AG09319 (cell line): ENCODE results near the gene RPL41.

Experiments used
- DNase-seq: peaks from one replicate; pipeline ENCODE4 v3.0.0-alpha.2; 2010; ENCODE audit warnings: low read depth; ENCODE audit errors: extremely low read depth
- TF ChIP-seq, protein P1 (sequence below): IDR thresholded peaks from 2 replicates; pipeline ENCODE4 v1.5.1; 2011; ENCODE audit warnings: low read depth, mild to moderate bottlenecking, inconsistent platforms, low read length, moderate library complexity

Gene RPL41

DNA sequence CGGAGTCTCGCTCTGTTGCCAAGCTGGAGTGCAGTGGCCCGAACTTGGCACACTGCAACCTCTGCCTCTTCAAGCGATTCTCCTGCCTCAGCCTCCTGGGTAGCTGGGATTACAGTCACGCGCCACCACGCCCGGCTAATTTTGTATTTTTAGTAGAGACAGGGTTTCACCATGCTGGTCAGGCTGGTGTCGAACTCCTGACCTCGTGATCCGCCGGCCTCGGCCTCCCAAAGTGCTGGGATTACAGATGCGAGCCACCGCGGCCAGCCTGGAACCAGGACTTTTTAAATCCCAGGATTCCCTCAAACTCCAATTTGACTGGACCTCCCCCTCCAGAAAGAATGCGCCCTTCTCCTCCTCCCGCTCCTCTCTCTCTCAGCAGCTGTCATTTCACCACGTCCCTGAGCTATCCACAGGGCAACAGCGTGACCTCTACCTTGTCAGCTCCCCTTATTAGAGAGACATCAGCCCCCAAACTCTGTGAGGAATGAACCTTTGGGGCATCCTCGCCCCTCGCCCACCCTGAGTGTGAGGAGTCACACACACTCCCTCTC, 13.6 kb downstream of the RPL41 start:
- no peak for DNase-seq
- TF ChIP-seq, protein P1, sequence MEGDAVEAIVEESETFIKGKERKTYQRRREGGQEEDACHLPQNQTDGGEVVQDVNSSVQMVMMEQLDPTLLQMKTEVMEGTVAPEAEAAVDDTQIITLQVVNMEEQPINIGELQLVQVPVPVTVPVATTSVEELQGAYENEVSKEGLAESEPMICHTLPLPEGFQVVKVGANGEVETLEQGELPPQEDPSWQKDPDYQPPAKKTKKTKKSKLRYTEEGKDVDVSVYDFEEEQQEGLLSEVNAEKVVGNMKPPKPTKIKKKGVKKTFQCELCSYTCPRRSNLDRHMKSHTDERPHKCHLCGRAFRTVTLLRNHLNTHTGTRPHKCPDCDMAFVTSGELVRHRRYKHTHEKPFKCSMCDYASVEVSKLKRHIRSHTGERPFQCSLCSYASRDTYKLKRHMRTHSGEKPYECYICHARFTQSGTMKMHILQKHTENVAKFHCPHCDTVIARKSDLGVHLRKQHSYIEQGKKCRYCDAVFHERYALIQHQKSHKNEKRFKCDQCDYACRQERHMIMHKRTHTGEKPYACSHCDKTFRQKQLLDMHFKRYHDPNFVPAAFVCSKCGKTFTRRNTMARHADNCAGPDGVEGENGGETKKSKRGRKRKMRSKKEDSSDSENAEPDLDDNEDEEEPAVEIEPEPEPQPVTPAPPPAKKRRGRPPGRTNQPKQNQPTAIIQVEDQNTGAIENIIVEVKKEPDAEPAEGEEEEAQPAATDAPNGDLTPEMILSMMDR: no peak

DNA sequence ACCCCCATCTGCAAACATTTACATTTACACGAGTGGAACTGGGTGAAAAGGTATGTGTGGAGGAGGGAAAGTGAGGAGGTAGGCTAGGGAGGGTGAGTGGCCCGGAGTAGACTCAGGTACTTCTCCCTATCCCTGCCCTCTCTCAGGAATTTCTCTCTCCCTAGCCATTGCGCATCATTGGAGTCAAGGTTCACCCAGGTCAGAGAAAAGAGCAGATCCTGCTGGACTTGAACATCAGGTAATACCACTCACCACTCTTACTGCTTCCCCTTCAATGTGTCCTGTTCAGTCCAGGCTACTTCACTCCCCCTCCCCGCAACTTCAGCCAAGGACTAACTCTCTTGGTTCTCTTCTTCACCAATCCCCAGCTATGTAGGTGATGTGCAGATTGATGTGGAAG, 14.4 kb downstream of the RPL41 start:
- DNase-seq: no peak
- TF ChIP-seq, protein P1: no peak

DNA sequence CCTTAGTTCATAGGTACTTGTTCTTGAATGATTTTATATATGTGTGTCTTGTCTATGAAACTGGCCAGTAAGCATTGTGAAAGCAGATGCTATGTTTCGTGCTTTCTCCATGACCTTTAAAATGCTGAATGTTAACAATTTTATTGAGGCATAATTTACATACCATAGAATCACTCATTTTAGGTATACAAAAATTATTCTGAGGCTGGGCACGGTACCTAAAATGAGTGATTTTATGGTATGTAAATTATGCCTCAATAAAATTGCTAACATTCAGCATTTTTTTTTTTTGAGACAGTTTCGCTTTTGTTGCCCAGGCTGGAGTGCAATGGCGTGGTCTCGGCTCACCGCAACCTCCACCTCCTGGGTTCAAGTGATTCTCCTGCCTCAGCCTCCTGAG, 18.5 kb downstream of the RPL41 start:
- no peak for DNase-seq
- TF ChIP-seq, protein P1: no peak

DNA sequence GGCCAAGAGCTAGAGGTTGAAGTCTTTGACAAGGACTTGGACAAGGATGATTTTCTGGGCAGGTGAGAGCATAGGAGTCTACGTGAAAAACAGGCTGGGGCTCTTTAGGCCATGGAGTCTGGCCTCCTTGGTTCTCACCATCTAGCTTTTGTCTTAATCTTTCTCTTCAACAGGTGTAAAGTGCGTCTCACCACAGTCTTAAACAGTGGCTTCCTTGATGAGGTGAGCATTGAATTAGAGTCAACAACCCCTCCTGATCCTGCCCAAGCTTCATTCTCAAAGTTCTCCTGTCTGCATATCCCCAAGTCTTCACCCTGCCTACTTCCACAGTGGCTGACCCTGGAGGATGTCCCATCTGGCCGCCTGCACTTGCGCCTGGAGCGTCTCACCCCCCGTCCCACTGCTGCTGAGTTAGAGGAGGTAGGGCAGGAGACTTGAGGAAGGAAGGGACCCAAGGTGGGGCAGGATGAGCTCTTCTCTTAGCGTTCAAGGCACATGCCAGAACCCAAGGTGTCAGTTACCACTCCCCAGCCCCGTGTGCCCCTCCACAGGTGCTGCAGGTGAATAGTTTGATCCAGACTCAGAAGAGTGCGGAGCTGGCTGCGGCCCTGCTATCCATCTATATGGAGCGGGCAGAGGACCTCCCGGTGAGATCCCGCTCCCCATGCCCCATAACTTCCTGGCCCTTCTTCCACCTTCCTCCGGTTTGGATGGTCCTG, 21.6 kb downstream of the RPL41 start:
- TF ChIP-seq, protein P1: no peak
- no peak for DNase-seq

DNA sequence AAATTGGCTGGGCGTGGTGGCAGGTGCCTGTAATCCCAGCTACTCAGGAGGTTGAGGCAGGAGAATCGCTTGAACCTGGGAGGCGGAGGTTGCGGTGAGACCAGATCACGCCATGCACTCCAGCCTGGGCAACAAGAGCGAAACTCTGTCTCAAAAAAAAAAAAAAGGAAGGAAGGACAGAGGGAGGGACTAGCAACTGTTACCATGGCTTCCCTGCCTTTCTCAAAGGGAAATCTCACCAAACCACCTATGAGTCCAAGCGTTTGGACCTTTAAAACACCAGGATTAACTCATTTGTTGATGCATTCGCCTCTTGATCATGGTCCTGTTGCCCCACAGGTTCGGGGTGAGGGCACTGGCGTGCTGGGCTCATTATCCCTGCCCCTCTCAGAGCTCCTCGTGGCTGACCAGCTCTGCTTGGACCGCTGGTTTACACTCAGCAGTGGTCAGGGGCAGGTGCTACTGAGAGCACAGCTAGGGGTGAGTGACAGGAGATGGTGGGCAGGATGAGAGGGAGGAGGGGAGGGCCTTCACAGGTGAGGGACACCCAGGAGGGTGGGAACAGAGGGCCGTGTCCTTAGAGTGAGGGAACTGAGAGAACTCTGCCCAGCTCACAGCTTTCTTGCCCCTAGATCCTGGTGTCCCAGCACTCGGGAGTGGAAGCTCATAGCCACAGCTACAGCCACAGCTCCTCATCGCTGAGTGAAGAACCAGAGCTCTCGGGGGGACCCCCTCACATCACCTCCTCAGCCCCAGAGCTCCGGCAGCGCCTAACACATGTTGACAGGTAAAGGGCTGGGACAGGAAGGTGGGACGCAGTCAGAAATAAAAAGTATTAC, 25.7 kb downstream of the RPL41 start:
- DNase-seq: no peak
- TF ChIP-seq, protein P1: no peak

DNA sequence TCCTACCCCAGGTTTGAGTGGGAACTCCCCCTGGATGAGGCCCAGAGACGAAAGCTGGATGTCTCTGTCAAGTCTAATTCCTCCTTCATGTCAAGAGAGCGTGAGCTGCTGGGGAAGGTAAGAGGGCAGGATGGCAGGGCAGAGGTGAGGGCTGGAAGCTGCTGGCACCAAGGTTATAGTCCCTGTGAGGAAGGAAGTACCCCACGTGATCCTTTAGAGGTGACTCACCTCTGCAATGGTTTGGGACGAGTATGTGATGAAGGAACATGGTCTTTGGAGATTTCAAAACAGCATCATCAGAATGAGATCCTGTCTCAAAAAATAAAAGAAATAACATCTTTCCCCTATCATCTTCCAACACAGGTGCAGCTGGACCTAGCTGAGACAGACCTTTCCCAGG, 26.8 kb downstream of the RPL41 start:
- TF ChIP-seq, protein P1: no peak
- no peak for DNase-seq

DNA sequence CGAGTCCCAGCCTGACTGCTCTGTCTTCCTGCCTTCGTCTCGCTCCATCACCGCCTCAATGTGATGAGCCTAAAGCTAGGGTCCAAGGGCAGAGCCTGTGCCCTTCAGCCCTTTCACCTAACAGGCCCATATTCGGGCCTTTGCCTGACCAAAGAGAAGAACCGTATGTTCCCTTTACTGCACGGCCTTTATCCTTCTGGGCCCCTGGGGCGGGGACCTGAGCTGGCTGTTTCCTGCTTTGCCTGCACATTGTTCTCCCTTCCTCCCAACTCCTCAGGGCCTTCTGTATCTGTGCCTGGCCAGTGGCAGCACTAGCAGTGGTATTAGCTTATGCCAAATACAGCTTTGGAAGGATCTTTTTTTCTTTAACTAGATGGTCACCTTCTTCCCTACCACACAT, 27.4 kb downstream of the RPL41 start:
- no peak for DNase-seq
- TF ChIP-seq, protein P1: no peak
